HG02759 (cell line): ENCODE data around the gene TRPC6.
A peak's percentile ranks its signal among the peaks of the same experiment; 100 is the strongest.
"Not testable (repeated sequence)": the region's sequence is repeated elsewhere in the genome, so short reads cannot be mapped to it uniquely, and the experiment has no call there.

Experiments used
- ATAC-seq: cut with Tn5 transposase; IDR thresholded peaks from one replicate; pipeline ENCODE4 v1.9.1; 2021; ENCODE audit warnings: mild to moderate bottlenecking, moderate library complexity; ENCODE audit not compliant: unreplicated experiment

TRPC6 gene

DNA sequence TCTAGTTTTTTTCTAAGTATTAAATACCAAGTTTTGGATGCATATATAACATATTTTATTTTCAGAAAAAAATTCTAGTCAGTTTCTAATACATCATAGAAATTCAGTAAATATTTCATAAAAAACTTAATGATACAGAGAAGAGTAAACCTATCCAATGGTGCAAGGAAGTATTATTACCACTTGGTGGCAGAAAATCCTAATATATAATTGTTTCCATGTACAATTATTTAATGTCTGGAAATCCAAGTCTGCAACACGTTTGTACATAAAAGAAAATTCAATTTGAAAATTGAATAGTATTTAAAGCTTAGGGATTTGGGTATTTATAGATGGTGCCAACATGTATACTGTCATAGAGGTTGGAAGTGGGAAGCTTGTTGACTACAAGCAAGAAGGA lies 127.0 kb downstream of the TRPC6 start:
- no peak for ATAC-seq

- no peak for ATAC-seq
Observed at GRCh38 chr11:101453682-101454081, 130.1 kb downstream of the TRPC6 start.

GRCh38 chr11:101448881-101449442 lies 134.8 kb downstream of the TRPC6 start:
- ATAC-seq: no peak

- no peak for ATAC-seq
Observed at GRCh38 chr11:101446726-101447125, 137.1 kb downstream of the TRPC6 start.

DNA sequence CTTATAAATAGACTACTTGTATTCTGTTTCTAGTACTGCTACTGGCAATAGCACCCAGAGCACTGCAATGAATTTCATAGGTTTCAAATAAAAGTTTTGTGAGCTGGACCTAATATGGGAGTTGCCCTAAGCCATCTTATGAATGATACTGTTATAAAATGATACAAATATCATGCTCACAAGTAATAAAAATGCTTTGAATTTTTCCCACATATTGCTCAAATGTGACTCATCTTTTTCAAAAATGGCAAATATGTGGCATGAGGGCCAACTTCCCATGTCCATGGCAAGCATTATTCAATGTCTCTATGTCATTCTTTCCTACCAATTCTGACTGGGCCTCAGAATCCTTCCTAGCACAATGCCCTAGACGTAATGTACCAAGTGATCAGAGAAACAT lies 137.6 kb downstream of the TRPC6 start:
- no peak for ATAC-seq

DNA sequence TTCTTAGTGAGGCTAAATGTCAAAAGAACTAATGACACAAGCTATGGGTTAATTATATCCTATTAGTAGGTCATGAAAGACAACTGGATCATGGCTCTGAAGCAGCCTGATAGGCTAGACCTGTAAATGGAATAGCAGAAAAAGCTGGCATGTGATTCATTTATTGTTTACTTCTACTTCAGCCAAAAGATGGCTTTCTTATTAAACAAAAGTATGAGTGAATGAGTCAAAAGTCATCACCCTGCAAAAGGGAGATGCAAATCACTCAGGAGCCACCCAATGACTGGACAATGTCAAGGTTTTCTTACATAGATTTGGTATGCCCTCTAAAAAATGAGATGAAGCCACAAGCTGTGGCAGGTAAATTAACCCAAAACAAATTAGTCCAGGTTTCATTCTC lies 138.0 kb downstream of the TRPC6 start:
- ATAC-seq: no peak

- ATAC-seq: no peak
Observed at GRCh38 chr11:101444851-101445250, 139.0 kb downstream of the TRPC6 start.

- no peak for ATAC-seq
Observed at GRCh38 chr11:101444164-101444563, 139.6 kb downstream of the TRPC6 start.

- ATAC-seq: no peak
Observed at GRCh38 chr11:101442936-101443521, 140.8 kb downstream of the TRPC6 start.

GRCh38 chr11:101442171-101442570 lies 141.6 kb downstream of the TRPC6 start:
- no peak for ATAC-seq

DNA sequence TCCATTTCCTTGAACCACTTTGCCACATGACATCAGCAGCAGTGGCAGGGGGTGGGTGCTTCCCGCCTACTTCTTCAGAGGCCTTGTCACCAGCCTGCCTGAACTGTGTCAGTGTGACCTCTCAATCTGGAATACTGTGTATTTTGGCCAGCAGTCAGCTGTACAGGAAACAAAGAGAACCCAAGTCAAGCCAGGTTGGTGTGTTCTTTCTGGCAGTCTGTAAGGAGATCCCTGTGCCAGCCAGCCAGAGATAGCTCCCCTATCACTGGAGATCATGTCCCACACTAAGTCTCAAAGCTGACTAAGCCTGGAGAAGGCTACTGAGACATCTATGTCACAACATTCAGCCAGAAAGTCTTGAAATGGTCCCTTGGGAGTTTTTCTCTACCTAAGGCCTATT lies 142.1 kb downstream of the TRPC6 start:
- no peak for ATAC-seq

DNA sequence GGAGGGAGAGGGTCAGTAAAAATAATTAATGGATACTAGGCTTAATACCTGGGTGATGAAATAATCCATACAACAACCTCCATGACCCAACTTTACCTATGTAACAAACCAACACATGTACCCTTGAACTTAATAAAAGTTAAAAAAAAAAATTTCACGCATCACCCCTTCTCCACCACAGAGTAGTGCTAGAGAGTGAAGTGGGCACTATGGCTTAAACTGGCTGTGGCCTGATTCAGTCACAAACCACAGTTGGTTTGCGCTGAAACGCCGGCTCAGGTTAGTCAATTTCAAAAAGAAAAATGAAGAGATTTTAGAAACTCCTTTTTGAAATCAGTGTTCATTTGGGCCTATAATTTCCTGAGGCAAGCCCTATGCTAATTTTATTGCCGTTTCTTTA lies 144.3 kb downstream of the TRPC6 start:
- no peak for ATAC-seq

DNA sequence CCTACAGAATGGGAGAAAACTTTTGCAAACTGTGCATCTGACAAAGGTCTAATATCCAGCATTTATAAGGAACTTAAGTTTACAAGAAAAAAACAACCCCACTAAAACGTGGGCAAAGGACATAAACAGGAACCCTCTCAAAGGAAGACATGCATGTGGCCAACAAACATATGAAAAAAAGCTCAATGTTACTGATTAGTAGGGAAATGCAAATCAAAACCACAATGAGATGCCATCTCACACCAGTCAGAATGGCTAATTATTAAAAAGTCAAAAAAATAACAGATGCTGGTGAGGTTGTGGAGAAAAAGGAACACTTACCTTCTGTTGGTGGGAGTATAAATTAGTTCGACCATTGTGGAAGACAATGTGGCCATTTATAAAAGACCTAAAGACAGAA lies 145.1 kb downstream of the TRPC6 start:
- not testable (repeated sequence) for ATAC-seq

DNA sequence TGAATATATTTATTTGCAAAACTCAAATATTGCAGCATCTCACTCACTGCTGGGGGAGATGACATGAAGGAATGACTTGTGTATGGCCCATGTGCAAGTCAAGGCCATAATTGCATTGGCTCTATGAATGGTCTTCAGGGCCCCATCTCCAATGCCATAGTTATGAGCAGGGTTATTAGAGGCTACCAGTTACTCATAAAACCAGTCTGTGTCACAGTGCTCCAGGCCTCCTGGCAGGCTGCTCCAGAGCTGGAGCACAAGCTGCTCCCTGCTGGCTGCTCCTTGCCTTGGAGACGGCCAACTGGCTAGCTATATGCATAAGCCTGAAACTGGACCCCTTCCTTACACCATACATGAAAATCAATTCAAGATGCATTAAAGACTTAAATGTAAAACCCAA lies 145.7 kb downstream of the TRPC6 start:
- ATAC-seq: no peak

GRCh38 chr11:101436511-101437142 lies 147.2 kb downstream of the TRPC6 start:
- ATAC-seq: no peak

DNA sequence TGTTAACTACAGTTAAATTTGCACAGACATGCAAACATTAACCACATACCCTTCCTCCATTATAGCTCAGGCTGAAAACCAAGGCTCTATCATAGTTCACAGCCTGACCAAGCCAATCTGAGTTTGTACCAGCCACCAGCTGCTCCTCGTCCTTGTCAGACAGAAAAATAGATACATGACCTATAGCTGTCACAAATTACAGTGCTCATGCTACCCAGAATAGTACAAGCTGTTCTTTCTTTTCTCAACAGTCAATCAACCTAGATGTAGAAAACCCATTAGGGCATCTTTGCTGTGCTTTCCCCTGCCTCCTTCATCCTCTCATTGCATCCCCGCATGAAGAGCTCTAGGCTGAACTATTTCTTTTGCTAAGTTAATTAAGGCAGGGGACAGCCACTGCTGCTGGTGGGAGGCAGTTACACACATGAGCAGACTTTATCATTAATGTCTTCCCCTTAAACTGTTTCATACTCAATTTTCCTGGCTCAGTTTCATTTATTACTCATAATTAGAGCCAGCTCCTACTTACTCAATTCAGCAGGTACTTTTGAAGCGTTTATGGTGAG lies 148.3 kb downstream of the TRPC6 start:
- no peak for ATAC-seq

DNA sequence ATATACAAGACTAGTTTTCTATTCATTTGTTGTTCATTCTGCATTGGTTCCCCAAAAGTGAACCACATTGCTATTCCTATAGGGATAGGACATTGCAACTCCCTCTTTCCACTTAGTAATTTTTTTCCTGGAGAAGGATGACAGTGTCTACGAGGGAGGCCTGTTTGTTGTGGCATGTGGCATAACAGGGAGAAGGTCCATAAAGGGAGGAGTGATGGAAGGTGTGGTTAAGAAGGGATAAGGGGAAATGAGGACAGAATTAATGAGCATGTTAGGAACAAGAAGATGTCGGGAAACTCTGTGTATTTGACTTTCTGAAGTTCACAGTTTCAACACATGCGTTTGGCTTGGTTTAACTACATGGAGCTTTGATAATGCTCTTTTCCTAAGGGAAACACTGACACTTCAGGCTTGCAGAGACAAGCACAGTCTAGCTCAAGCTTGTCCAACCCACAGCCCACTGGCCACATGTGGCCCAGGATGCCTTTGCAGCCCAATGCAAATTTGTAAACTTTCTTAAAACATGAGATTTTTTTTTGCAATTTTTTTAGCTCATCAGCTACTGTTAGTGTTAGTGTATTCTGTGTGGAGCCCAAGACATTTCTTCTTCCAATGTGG lies 149.7 kb downstream of the TRPC6 start:
- ATAC-seq: no peak

- no peak for ATAC-seq
Observed at GRCh38 chr11:101433151-101433550, 150.7 kb downstream of the TRPC6 start.

GRCh38 chr11:101429703-101430540 lies 153.9 kb downstream of the TRPC6 start:
- no peak for ATAC-seq

DNA sequence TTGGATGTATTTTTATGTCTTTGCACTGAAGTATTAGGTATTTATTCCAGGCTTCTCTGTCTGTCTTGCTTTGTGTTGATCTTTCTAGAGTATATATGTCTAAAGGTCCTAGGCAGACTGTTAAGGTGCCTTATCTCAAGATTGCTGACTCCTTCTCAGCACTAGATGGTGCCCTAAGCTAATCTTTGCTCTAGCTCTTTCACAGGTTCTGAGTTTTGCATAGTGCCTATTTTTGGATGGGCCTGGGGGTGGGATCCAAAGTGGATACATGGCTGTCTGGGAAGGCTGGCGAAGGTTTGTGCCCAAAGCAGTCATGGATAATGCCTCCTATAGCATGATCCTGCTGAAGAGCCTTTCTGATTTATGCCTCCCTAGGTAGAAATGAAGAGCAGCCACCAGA lies 154.9 kb downstream of the TRPC6 start:
- ATAC-seq: peak; percentile 56

- no peak for ATAC-seq
Observed at GRCh38 chr11:101407324-101407723, 176.5 kb downstream of the TRPC6 start.
